Measurements from ENCODE around the gene ARHGEF9. TPM values are rescaled to one million over a fixed set of nuclear protein-coding genes. Genes with fewer than 3 reads are reported as not detected.

Gene ARHGEF9
- total and polyA plus RNA-seq, 10 of the 15 experiments (the other 5 are each of a cell fraction or from before 2014, with no cell fraction given): 3.2 to 25.2 (median 14.3) TPM

DNA sequence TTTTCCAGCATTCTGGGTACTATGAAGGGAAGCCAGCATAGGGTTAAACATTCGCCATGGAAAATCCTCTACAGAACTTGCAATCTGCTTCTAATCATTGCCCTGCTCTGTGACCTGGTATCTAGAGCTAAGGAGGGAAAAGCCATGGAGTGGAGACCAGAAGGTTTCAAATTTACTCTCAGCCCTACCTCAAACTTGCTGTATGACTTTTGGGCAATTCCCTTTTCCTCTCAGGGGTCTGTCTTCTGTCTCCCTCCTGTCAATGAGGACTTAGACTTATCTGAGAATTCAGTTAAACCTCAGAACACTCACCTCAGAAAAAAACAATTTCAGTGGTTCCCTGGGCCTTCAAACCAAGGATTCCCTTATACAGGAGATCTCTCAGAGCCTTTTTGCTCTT is 29.1 kb downstream of the ARHGEF9 start (continued):
- TF ChIP-seq MEF2B (IDR thresholded peaks at IDR 0.05; ENCODE audit: partially characterized antibody, poor library complexity, severe bottlenecking) (no peak), KAT2A (conservative IDR thresholded peaks at IDR 0.05; ENCODE audit: control insufficient read depth, low read depth, low read length) (no peak), TCF12 (IDR thresholded peaks at IDR 0.05; ENCODE audit: low read depth, low read length) (peak; percentile 43; the same call in 1 of the 2 replicates), IKZF1 (conservative IDR thresholded peaks at IDR 0.05) (peak; percentile 29; the same call in 1 of the 2 replicates), E2F4 (IDR thresholded peaks at IDR 0.05; ENCODE audit: low read depth, low read length) (no peak), SMARCA5 (IDR thresholded peaks at IDR 0.05) (no peak), SMAD1 (IDR thresholded peaks at IDR 0.05; ENCODE audit: low read depth, partially characterized antibody) (no peak), BMI1 (IDR thresholded peaks at IDR 0.05; ENCODE audit: borderline replicate concordance) (no peak), RUNX3 (IDR thresholded peaks at IDR 0.05; ENCODE audit: low read length) (peak; percentile 90), YY1 (IDR thresholded peaks at IDR 0.05; ENCODE audit: low read depth, low read length) (no peak), TAF1 (IDR thresholded peaks at IDR 0.05; ENCODE audit: borderline replicate concordance, low read depth, low read length) (no peak), ZSCAN29 (IDR thresholded peaks at IDR 0.05) (no peak), MXI1 (IDR thresholded peaks at IDR 0.05; ENCODE audit: low read depth, low read length) (no peak), SREBF1 (IDR thresholded peaks at IDR 0.05; ENCODE audit: low read length) (no peak), BHLHE40 (IDR thresholded peaks at IDR 0.05; ENCODE audit: borderline replicate concordance in 1 of 2, low read depth in 2 of 2, low read length in 1 of 2) (no peak), FOS (IDR thresholded peaks at IDR 0.05; ENCODE audit: borderline replicate concordance, extremely low read depth, insufficient read length) (no peak), JUNB (IDR thresholded peaks at IDR 0.05) (peak; percentile 95)
- TF ChIP-seq, protein P1, sequence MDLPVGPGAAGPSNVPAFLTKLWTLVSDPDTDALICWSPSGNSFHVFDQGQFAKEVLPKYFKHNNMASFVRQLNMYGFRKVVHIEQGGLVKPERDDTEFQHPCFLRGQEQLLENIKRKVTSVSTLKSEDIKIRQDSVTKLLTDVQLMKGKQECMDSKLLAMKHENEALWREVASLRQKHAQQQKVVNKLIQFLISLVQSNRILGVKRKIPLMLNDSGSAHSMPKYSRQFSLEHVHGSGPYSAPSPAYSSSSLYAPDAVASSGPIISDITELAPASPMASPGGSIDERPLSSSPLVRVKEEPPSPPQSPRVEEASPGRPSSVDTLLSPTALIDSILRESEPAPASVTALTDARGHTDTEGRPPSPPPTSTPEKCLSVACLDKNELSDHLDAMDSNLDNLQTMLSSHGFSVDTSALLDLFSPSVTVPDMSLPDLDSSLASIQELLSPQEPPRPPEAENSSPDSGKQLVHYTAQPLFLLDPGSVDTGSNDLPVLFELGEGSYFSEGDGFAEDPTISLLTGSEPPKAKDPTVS (IDR thresholded peaks at IDR 0.05; ENCODE audit: low read depth, low read length): no peak
- TF ChIP-seq, protein P2, sequence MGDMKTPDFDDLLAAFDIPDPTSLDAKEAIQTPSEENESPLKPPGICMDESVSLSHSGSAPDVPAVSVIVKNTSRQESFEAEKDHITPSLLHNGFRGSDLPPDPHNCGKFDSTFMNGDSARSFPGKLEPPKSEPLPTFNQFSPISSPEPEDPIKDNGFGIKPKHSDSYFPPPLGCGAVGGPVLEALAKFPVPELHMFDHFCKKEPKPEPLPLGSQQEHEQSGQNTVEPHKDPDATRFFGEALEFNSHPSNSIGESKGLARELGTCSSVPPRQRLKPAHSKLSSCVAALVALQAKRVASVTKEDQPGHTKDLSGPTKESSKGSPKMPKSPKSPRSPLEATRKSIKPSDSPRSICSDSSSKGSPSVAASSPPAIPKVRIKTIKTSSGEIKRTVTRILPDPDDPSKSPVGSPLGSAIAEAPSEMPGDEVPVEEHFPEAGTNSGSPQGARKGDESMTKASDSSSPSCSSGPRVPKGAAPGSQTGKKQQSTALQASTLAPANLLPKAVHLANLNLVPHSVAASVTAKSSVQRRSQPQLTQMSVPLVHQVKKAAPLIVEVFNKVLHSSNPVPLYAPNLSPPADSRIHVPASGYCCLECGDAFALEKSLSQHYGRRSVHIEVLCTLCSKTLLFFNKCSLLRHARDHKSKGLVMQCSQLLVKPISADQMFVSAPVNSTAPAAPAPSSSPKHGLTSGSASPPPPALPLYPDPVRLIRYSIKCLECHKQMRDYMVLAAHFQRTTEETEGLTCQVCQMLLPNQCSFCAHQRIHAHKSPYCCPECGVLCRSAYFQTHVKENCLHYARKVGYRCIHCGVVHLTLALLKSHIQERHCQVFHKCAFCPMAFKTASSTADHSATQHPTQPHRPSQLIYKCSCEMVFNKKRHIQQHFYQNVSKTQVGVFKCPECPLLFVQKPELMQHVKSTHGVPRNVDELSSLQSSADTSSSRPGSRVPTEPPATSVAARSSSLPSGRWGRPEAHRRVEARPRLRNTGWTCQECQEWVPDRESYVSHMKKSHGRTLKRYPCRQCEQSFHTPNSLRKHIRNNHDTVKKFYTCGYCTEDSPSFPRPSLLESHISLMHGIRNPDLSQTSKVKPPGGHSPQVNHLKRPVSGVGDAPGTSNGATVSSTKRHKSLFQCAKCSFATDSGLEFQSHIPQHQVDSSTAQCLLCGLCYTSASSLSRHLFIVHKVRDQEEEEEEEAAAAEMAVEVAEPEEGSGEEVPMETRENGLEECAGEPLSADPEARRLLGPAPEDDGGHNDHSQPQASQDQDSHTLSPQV (IDR thresholded peaks at IDR 0.05): no peak
- TF ChIP-seq, protein P3, sequence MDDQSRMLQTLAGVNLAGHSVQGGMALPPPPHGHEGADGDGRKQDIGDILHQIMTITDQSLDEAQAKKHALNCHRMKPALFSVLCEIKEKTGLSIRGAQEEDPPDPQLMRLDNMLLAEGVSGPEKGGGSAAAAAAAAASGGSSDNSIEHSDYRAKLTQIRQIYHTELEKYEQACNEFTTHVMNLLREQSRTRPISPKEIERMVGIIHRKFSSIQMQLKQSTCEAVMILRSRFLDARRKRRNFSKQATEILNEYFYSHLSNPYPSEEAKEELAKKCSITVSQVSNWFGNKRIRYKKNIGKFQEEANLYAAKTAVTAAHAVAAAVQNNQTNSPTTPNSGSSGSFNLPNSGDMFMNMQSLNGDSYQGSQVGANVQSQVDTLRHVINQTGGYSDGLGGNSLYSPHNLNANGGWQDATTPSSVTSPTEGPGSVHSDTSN (IDR thresholded peaks at IDR 0.05; ENCODE audit: insufficient replicate concordance, low read depth, low read length): no peak
- TF ChIP-seq, protein P4, sequence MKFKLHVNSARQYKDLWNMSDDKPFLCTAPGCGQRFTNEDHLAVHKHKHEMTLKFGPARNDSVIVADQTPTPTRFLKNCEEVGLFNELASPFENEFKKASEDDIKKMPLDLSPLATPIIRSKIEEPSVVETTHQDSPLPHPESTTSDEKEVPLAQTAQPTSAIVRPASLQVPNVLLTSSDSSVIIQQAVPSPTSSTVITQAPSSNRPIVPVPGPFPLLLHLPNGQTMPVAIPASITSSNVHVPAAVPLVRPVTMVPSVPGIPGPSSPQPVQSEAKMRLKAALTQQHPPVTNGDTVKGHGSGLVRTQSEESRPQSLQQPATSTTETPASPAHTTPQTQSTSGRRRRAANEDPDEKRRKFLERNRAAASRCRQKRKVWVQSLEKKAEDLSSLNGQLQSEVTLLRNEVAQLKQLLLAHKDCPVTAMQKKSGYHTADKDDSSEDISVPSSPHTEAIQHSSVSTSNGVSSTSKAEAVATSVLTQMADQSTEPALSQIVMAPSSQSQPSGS (IDR thresholded peaks at IDR 0.05; ENCODE audit: low read length): peak; percentile 56; the same call in 1 of the 2 replicates
